HG02852 (cell line): ENCODE measurements around the gene NR4A1.

Experiments used
- ATAC-seq: cut with Tn5 transposase; IDR thresholded peaks from one replicate; pipeline ENCODE4 v1.9.1; 2021; ENCODE audit warnings: mild to moderate bottlenecking, moderate library complexity; ENCODE audit not compliant: unreplicated experiment

Gene NR4A1

DNA sequence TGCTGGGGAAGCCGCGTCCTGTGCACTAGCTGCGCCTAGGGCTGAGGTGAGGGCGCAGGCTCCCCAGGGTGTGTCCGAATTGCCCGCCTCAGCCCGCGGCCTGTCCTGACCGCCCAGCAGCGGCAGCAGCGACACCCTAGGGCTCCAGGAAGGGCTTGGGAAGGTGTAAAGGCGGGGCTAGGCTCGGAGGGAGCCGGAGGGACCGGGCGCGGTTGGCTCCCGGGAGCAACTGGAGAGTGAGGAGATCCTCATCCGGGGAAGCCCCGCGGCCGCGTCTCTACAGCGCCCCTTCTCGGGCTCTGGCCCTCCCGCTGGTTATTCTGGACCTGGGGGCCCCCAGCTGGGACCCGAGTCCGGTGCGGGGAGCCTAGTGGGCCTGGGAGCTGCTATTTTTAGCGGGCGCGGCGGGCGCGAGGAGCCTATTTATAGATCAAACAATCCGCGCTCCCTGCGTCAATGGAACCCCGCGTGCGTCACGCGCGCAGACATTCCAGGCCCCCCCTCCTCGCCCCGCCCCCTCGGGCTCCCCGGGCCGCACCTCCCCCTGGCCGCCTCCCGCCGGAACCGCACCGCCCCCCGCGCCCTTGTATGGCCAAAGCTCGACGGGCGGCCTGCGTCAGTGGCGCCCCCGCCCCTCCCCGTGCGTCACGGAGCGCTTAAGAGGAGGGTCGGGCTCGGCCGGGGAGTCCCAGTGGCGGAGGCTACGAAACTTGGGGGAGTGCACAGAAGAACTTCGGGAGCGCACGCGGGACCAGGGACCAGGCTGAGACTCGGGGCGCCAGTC, at the start of gene NR4A1:
Gene NR4A1, plus strand, starts transcription at position 685 of the 784 bp plus-strand sequence. CDS start 2,887 bp downstream, outside the sequence.
- peak; percentile 88 for ATAC-seq

DNA sequence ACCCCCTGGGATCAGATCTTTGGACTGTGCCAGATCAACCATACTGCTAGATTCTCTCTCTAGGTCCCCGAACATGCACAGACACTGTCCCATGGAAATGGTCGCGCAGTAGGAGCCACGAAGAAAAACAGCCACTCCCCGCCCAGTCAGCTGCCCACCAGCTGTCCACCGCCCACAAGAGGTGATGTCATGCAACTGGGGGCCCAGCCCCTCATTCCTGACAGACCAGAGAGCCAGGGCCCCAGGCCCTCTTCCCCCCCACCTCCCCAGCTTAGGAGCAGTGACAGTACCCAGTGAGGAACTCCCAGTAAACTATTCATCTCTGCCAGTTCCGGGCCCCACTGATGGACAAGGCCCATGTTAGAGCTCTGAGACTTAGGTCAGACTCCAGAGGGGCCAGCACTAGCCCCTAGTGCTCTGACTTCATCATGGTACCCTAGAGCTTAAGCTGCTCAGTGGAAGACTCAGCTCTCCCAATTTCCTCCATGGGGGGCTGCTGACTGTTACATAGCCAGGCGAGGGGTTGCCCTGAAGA, 48.2 kb upstream of the NR4A1 start:
- ATAC-seq = no peak

- no peak for ATAC-seq
Observed at GRCh38 chr12:52003591-52003990, 47.7 kb upstream of the NR4A1 start.

DNA sequence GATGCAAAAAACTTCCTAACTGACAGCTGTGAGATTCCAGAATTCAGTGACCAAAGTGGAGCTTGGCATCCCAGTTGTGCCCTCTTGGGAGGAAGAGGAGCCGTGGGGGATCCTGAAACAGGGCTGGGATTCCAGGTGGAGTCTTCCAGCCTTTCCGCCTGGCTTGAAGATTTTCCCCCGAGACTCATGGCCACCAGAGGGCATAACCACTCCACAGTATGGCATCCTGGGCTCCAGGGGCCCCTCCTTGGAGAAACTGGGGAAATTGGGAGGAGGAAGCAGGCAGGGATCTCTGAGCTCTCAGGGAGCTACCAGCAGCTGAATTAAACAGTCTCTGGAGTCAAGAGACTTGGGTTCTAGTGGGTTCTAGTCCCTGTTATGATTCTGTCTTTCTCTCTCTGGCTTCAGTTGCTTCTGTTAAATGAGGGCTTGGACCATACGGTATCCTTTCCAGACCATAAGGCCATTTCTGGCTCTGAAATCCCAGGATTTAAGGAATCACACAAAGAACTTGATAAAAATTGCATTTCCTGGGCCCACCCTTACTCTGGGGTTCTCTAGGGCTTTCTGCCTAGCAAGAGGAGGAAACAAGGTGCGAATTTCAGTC, 47.1 kb upstream of the NR4A1 start:
- ATAC-seq = no peak

- ATAC-seq = no peak
Observed at GRCh38 chr12:52005218-52005902, 45.9 kb upstream of the NR4A1 start.

GRCh38 chr12:52005903-52006703, 45.1 kb upstream of the NR4A1 start:
- ATAC-seq = peak; percentile 70

DNA sequence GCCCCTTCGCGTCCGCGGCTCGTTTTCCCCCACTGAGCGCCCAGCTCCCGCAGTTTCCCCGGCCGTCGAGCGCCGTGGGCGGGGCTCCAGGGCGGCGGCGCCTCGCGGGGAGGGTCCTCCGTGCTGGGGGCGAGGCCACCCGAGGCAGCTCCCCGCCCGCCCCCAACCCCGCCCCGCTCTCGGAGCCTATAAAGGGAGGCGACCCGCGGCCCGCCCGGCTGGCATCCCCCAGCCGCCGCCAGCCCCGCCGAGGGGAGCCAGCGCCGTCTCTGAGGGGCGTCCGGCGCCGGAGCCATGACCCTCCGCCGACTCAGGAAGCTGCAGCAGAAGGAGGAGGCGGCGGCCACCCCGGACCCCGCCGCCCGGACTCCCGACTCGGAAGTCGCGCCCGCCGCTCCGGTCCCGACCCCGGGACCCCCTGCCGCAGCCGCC, 44.5 kb upstream of the NR4A1 start, which contains the start of gene TAMALIN:
Gene TAMALIN, plus strand, starts transcription at position 221 of the 432 bp plus-strand sequence. Its CDS starts 74 bp downstream, at position 295.
- no peak for ATAC-seq

DNA sequence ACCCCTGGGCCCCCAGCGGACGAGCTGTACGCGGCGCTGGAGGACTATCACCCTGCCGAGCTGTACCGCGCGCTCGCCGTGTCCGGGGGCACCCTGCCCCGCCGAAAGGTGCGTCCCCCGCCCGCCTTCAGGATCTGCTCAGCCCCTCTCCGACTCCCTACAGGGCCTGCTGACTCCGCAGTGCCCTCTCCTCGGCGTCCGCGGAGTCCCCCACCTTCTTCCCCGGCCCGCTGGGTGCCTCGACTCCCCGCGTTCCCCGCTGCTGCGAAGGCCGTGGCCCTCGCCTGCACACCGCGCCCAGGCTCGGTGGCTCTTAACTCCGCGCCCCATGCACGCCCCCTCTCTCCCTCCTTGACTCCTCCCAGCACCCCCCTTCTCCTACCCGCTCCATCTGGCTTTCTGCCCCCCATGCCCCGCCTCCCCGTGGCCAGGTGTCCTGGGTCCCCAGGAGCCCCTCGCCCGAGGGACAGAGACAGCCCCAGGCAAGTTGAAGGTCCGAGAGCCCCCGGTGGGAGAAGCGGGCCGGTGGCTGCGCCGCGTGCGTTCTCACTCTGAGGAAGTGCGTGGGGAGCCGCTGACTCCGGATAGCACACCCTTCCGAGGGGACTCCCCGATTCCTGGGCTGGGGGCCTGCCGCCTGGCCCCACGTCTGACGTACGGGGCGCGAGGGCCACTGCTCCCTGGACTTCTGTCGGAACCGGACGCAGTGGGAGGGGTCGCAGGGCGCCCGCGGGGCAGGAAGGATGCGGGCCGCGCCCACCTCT, 43.9 kb upstream of the NR4A1 start:
- no peak for ATAC-seq

GRCh38 chr12:52007982-52008510, 43.2 kb upstream of the NR4A1 start:
- ATAC-seq = no peak

- no peak for ATAC-seq
Observed at GRCh38 chr12:52009081-52009751, 42.0 kb upstream of the NR4A1 start.

- ATAC-seq = no peak
Observed at GRCh38 chr12:52010152-52010622, 41.1 kb upstream of the NR4A1 start.

DNA sequence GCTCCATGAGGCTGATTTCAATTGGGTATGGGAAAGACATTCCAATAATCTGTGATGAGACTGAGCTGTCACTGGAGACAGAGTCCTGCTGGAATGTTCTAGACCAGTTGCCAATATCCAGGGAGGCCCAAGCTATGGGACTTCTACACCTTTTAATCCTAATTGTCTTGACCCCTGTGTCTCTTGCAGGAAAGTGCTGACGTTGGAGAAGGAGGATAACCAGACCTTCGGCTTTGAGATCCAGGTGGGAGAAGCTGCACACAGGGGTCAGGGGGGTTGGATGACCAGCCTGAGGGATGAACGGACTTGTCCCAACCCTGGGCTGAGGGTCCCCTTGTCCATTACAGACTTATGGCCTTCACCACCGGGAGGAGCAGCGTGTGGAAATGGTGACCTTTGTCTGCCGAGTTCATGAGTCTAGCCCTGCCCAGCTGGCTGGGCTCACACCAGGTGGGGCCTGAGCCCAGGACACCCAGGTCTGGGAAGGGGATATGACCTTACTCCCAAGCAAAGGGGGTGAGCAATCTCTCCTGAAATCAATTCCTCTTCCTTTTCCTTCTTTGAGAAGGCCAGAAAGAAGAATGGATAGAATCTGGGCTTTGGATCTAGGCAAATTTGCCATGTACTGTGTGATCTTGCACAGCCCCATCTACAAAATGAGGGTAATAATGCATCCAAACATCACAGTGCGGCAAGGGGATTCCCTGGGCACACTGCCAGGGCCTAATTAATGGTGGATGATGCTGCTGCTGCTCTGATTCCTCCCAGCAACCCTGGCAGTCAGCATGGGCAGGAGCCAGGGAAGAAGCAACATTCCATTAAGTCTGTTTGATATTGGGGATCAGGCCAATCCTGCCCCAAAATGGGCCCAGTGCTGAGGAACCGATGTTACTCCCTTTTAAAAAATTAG, 40.3 kb upstream of the NR4A1 start:
- ATAC-seq = no peak

GRCh38 chr12:52011602-52012214, 39.5 kb upstream of the NR4A1 start:
- ATAC-seq = no peak

- ATAC-seq = no peak
Observed at GRCh38 chr12:52013626-52014310, 37.5 kb upstream of the NR4A1 start.

DNA sequence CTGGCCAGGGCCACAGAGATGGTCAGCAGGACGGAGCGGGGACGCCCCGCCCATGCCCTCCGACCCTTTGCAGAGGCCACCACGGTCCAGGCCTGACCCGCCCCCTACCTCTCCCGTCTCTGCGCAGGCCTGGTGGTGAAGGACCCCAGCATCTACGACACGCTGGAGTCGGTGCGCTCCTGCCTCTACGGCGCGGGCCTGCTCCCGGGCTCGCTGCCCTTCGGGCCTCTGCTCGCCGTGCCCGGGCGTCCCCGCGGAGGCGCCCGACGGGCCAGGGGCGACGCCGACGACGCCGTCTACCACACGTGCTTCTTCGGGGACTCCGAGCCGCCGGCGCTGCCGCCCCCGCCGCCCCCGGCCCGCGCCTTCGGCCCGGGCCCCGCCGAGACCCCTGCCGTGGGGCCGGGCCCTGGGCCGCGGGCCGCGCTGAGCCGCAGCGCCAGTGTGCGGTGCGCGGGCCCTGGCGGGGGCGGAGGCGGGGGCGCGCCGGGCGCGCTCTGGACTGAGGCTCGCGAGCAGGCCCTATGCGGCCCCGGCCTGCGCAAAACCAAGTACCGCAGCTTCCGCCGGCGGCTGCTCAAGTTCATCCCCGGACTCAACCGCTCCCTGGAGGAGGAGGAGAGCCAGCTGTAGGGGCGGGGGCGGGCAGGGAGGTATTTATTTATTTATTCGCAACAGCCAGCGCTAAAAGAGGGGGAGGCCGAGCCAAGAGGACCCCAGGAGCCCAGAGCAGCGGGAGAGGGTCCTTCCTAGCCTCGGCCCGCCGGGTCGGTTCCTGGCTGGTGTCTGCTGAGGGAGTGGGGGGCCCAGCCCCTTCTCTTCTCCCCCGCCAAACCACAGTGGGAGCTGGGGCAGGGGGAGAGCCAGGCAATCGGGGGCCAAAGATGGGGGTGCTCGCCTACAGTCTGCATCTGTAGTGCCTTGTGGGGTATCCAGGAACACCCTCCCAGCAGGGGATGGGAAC, 36.4 kb upstream of the NR4A1 start:
- no peak for ATAC-seq
